A549 (cell line): Measurements from ENCODE around the gene HMGB2.

Experiments
- CBX2 ChIP-seq: fragments of 200-600 bp; sonication (generic); IDR thresholded peaks from 2 replicates; pipeline ENCODE4 v1.6.1; 2016; ENCODE audit warnings: low read depth, mild to moderate bottlenecking, borderline replicate concordance
- CTCF ChIP-seq: fragments of >200 bp; sonication (Bioruptor Twin); formaldehyde crosslinking; IDR thresholded peaks from 3 replicates; pipeline ENCODE4 v1.5.1; 2016
- EP300 ChIP-seq, 2 experiments: fragments of >200 bp; sonication (Bioruptor Twin); formaldehyde crosslinking; IDR thresholded peaks; 2 replicates in 1 of 2; 3 replicates in 1 of 2; pipeline ENCODE4 v1.6.1; 2016 to 2017
- MAZ ChIP-seq: fragments of 150-350 bp; IDR thresholded peaks from 2 replicates; pipeline ENCODE4 v1.6.1; 2014; ENCODE audit warnings: antibody characterized with exemption, low read depth, low read length, borderline replicate concordance
- POLR2A ChIP-seq: IDR thresholded peaks from 2 replicates; pipeline ENCODE4 v1.6.1; 2012; ENCODE audit warnings: mild to moderate bottlenecking, low read length
- RAD21 ChIP-seq, 2 experiments: fragments of >200 bp in 1 of 2; sonication (Bioruptor Twin) in 1 of 2; formaldehyde crosslinking in 1 of 2; IDR thresholded peaks in 1 of 2; conservative IDR thresholded peaks in 1 of 2; 2 replicates in 1 of 2; 3 replicates in 1 of 2; pipeline ENCODE4 v1.6.1; 2012 to 2018; ENCODE audit warnings: inconsistent platforms in 1 of 2

GRCh38 chr4:173294444-173294843 lies 39.7 kb downstream of the HMGB2 start:
- TF ChIP-seq CBX2 (no peak), RAD21 (conservative IDR thresholded peaks at IDR 0.05 in 1 of 2, IDR thresholded peaks at IDR 0.05 in 1 of 2) (no peak), MAZ (no peak), POLR2A (no peak), CTCF (no peak), EP300 (IDR thresholded peaks at IDR 0.05) (no peak)
